D341Med (cell line): ENCODE data around the gene DNAJC13.
"Not testable (repeated sequence)": the region's sequence is repeated elsewhere in the genome, so short reads cannot be mapped to it uniquely, and the experiment has no call there.

ENCODE experiments used
- DNase-seq: peaks from one replicate; pipeline ENCODE4 v3.0.0; 2012; ENCODE audit warnings: low spot score

Gene DNAJC13

GRCh38 chr3:132543011-132543739 lies 125.9 kb downstream of the DNAJC13 start:
- DNase-seq: no peak

GRCh38 chr3:132544130-132544529 lies 126.8 kb downstream of the DNAJC13 start:
- DNase-seq: no peak

DNA sequence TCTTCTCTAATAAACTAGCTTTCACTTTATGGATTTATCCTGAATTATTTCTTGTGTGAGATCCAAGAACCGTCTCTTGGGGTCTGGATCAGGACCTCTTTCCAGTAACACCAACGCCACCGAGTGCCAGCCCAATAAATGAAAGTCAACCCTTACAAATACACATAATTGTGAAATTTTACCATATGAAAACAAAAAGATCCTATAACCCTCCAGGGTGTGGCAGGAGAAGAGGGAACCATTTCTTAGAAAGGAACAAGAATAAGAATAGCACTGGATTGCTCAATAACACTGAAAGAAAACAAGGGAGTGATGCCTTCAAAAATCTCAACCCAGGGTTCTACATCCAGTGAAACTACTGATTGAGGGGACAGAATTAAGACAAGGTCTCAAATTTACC lies 128.2 kb downstream of the DNAJC13 start:
- DNase-seq: no peak

DNA sequence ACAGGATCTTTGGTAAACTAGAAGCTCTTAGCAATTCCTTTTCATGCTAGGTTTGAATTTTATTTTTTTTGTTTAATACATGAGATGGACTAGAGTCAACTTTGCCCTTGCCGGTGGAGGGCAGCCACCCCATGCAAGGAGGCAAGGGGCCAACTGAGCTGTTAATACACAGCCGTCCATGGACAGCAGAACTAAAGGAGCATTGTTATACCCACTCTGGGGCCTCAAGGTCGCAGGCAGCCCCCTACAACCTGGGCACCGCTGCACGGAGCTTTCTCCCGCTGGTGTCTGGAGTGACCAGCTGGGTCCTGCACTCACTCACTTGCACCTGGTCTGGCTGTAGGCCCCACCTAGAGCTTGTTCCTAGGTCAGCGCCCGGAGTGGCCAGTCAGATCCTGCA lies 131.9 kb downstream of the DNAJC13 start:
- DNase-seq: no peak

GRCh38 chr3:132549890-132550578 lies 132.7 kb downstream of the DNAJC13 start:
- DNase-seq: no peak

DNA sequence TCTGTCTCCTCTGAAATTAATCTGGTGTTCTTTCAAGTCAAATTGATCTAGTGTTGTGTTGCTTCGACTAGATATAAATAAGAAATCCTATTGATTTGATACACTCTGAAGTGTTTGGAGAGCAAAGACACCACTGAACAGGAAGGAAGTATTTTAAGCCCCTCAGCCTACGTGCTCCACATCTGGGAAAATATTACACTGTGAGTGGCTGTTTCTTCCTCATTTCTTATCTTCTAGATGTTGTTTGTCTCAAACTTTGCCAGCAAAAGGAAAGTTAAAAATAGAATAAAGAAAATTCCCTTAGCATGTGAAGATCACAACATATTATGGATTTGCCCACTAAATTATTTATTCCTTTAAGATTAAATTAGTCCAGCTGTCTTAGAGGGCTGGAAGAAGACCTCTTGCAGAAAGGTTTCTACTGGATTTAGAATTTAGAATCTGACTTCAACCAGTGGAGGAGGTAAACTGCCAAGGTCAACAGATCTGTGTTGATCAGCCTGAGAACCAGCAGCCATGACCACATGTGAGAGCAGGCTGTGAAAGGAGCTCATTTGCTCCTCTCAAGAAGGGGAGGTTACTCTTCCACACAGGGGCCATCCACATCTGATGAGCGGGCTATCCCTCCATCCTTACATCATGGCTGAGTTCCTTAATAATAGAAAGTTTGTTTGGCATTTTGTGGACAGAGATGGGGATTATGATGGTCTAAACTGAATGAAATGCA lies 133.4 kb downstream of the DNAJC13 start:
- DNase-seq: no peak

DNA sequence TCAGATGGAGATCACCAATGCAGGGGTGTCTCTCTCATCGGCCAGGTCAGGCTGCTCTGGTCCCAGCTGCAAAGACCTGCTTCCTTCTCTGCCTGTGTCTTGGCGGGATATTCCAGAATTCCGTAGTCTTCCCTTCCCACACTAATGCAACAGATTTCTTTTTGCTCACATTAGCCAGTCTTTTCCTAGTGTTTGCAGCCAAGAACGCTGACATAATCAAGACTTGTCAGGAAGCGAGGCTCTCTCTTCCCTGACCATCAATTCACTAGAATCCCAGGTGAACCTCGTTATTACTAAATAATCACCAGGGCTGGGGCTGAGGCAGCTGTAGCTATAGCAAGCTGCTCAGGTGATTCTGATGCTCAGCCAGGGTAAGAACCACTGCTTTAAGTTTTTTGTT lies 136.5 kb downstream of the DNAJC13 start:
- DNase-seq: no peak

DNA sequence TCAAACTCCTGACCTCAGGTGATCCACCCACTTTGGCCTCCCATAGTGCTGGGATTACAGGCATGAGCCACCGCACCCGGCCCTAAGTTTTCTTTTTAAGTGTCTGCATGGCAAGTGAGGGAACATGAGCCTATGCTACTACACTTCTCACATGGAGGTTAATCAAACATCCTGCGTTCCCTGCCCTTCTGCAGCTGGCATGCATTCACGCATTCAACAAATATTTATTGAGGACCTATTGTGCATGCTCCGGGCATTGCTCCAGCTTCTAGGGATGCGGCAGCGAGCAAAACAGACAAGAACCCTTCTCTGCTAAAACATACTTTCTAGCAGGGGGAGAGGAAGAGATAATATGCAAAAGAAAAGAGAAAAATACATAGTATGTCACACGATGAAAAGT lies 137.1 kb downstream of the DNAJC13 start:
- no peak for DNase-seq

- DNase-seq: no peak
These were observed 138.2 kb downstream of the DNAJC13 start for GRCh38 chr3:132555306-132556035.

- not testable (repeated sequence) for DNase-seq
These were observed 138.7 kb downstream of the DNAJC13 start for GRCh38 chr3:132556036-132556386.

DNA sequence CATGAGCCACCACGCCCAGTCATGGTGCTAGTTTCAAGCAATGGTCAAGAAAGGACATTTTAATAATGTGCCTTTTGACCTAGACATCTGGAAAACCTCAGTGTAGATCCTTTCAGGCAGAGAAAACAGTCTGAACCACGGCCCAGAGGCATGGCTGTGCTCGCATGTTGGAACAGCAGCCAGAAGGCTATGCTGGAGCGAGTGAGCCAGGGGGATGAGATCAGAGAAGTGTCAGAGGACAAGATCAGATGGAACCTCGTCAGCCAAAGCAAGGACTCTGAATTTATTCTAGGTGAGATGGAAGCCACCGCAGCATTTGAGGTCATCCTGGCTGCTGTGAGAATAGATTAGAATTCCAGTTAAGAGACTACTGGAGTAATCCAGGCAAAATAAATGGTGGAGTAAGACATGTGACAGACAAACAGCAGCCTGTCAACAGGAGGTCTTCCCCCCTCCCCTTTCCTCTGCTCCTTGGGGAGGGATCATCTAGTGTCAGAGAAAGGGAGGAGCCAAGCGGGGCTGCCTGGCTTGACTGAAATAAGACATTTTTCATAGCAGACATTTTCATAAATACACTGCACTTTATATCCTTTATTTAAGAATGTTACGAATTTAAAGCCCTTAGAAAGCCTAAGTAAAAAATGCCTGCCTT lies 139.3 kb downstream of the DNAJC13 start:
- DNase-seq: no peak

DNA sequence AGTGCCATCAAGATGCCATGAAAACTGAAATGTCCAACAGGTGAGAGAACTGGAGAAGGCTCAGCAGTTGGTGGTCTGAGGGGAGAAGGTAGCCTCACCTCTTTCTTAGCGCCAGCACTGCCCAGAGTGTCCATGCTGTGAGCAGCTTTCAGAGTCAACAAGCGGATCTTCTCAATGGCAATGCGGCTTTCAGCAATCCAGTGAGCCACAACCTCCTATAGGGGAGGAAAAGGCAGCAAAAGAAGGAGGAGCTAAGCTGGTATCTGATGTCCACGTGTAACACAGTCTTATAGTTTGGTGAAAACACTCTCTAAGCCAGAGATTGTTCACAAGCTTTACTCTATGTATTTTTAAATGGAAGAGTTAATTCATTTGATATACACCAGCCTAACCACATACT lies 143.7 kb downstream of the DNAJC13 start:
- DNase-seq: no peak

DNA sequence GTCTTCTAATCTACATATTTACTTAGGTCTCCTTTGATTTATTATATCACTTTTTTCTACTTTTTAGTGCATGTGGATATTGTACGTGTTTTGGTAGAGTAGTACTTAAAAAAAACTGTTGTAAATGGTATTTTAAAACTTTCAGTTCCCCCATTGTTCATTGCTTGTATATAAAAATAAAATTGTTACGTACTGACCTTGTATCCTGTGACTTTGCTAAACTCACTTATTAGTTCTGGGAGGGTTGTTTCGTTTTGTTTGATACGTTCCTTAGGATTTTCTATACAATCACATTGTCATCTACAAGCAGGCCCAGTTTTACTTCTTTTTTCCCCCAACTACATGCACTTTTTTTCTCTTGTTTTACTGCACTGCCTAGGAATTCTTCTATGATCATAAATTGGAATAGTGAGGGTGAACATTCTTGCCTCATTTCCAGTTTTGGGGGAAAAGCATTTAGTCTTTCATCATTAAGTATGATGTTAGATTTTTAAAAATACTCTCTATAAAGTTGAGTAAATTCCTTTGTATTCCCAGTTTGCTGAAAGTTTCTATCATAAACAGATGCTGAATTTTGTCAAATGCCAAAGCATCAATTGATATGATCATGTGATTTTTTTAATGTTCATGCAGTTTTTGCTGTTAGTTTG lies 146.2 kb downstream of the DNAJC13 start:
- DNase-seq: no peak

- DNase-seq: no peak
These were observed 146.8 kb downstream of the DNAJC13 start for GRCh38 chr3:132564070-132564465.

GRCh38 chr3:132568422-132568821 lies 151.1 kb downstream of the DNAJC13 start:
- no peak for DNase-seq

DNA sequence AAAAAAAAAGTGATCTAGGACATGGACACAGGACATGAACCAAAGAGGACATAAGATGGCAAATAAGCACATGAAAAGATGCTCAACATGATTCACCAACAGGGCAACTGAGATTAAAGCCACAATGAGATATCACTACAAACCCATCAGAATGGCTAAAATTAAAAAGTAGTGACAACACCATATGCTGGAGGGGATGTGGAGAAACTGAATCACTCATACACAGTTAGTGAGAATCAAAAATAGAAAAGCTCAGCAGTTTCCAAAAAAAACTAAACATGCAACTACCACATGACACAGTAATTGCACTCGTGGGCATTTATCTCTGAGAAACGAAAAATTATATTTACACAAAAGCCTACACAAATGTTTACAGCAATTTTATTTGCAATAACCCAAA lies 151.9 kb downstream of the DNAJC13 start:
- DNase-seq: no peak

DNA sequence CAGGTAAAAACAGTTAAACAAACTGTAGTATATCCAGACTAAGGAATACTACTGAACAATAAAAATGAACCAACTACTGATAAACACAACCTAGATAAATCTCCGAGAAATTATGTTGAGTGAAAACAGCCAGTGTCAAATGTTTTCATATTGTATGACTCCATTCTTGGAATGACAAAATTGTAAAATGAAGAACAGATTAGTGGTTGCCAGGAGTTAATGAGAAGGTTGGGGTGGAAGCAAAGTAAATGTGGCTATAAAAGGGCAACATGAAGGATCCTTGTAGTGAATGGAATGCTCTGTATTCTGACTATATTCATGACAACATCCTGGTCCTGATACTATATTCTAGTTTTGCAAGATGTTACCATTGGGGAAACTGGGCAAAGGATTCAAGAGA lies 152.3 kb downstream of the DNAJC13 start:
- DNase-seq: no peak

- no peak for DNase-seq
These were observed 152.7 kb downstream of the DNAJC13 start for GRCh38 chr3:132570016-132570415.

GRCh38 chr3:132573797-132574211 lies 156.5 kb downstream of the DNAJC13 start:
- no peak for DNase-seq

GRCh38 chr3:132587401-132587800 lies 170.1 kb downstream of the DNAJC13 start:
- no peak for DNase-seq
